ENCODE data around the gene ATG12. TPM values are rescaled to one million over a fixed set of nuclear protein-coding genes. Genes with fewer than 3 reads are reported as not detected.

The ATG12 gene
- polyA plus RNA-seq, 1 donor (not counting 4 experiments of a cell fraction or from before 2014, with no cell fraction given): 90.7 TPM

GRCh38 chr5:115847290-115847689 lies 5.9 kb upstream of the ATG12 start:
- DNase-seq (ENCODE audit: low read depth, low spot score) (peak; percentile 57), FAIRE-seq (peak; percentile 58)
- Histone ChIP-seq H4K20me1 (ENCODE audit: control insufficient read depth, extremely low read depth, insufficient read depth, low read length) (no peaks in the 10 kb centered on the region), H2AFZ (ENCODE audit: control insufficient read depth, low read length) (no peak overlapping the region), H3K36me3 (ENCODE audit: control insufficient read depth in 2 of 2, extremely low read depth in 1 of 2, insufficient read depth in 2 of 2, low read length in 2 of 2) (no peaks in the 10 kb centered on the region), H3K9ac (ENCODE audit: control insufficient read depth, extremely low read depth, insufficient read depth, low read length) (no peak overlapping the region), H3K79me2 (ENCODE audit: control insufficient read depth, insufficient read depth, low read length) (peaks cover 93% of the 10 kb centered on the region), H3K27me3 (ENCODE audit: control insufficient read depth, extremely low read depth, insufficient read depth, low read length) (no peaks in the 10 kb centered on the region), H3K4me2 (ENCODE audit: control insufficient read depth, extremely low read depth, insufficient read depth, low read depth, low read length) (peak overlapping the region; percentile 37), H3K27ac (ENCODE audit: control insufficient read depth, insufficient read depth, low read length) (peak overlapping the region; percentile 40), H3K9me1 (ENCODE audit: control insufficient read depth, extremely low read depth, insufficient read depth, low read length) (no peaks in the 10 kb centered on the region), H3K4me1 (ENCODE audit: control insufficient read depth, extremely low read depth, insufficient read depth, low read length) (peaks cover 36% of the 10 kb centered on the region), H3K4me3 (ENCODE audit: control insufficient read depth in 2 of 3, extremely low read depth in 1 of 3, insufficient read depth in 2 of 3, low read depth in 1 of 3, low read length in 3 of 3) (no peak overlapping the region), H3K9me3 (ENCODE audit: control insufficient read depth, low read depth, low read length) (no peaks in the 10 kb centered on the region)
- dilution Hi-C loops (cut with MboI; ENCODE audit: extremely low pct_ligation_motif_present, low sequenced_read_pairs): no loop called here
- TF ChIP-seq CTCF (optimal IDR thresholded peaks at IDR 0.05 in 1 of 3, IDR thresholded peaks at IDR 0.05 in 1 of 3, conservative IDR thresholded peaks at IDR 0.05 in 1 of 3; ENCODE audit: extremely low read depth in 1 of 3, insufficient read depth in 2 of 3, low read length in 3 of 3) (no peak), EZH2 (IDR thresholded peaks at IDR 0.05; ENCODE audit: low read length) (no peak)

- TF ChIP-seq EZH2 (IDR thresholded peaks at IDR 0.05; ENCODE audit: low read length): no peak
- TF ChIP-seq CTCF (optimal IDR thresholded peaks at IDR 0.05 in 1 of 3, IDR thresholded peaks at IDR 0.05 in 1 of 3, conservative IDR thresholded peaks at IDR 0.05 in 1 of 3; ENCODE audit: extremely low read depth in 1 of 3, insufficient read depth in 2 of 3, low read length in 3 of 3): no peak
- Histone ChIP-seq H3K9me3 (ENCODE audit: control insufficient read depth, low read depth, low read length) (no peaks in the 10 kb centered on the region), H3K27me3 (ENCODE audit: control insufficient read depth, extremely low read depth, insufficient read depth, low read length) (no peaks in the 10 kb centered on the region), H3K4me3 (ENCODE audit: control insufficient read depth in 2 of 3, extremely low read depth in 1 of 3, insufficient read depth in 2 of 3, low read depth in 1 of 3, low read length in 3 of 3) (peak overlapping the region in 2 of 3 experiments; percentile 7 to 77), H3K4me1 (ENCODE audit: control insufficient read depth, extremely low read depth, insufficient read depth, low read length) (peaks cover 36% of the 10 kb centered on the region), H4K20me1 (ENCODE audit: control insufficient read depth, extremely low read depth, insufficient read depth, low read length) (no peaks in the 10 kb centered on the region), H3K36me3 (ENCODE audit: control insufficient read depth in 2 of 2, extremely low read depth in 1 of 2, insufficient read depth in 2 of 2, low read length in 2 of 2) (no peaks in the 10 kb centered on the region), H3K27ac (ENCODE audit: control insufficient read depth, insufficient read depth, low read length) (no peak overlapping the region), H3K79me2 (ENCODE audit: control insufficient read depth, insufficient read depth, low read length) (peaks cover 88% of the 10 kb centered on the region), H2AFZ (ENCODE audit: control insufficient read depth, low read length) (no peak overlapping the region), H3K4me2 (ENCODE audit: control insufficient read depth, extremely low read depth, insufficient read depth, low read depth, low read length) (peak overlapping the region; percentile 93), H3K9me1 (ENCODE audit: control insufficient read depth, extremely low read depth, insufficient read depth, low read length) (no peaks in the 10 kb centered on the region), H3K9ac (ENCODE audit: control insufficient read depth, extremely low read depth, insufficient read depth, low read length) (no peak overlapping the region)
- dilution Hi-C loops (cut with MboI; ENCODE audit: extremely low pct_ligation_motif_present, low sequenced_read_pairs): no loop called here
- FAIRE-seq (no peak), DNase-seq (ENCODE audit: low read depth, low spot score) (no peak)
These were observed 3.0 kb upstream of the ATG12 start for GRCh38 chr5:115844321-115844817.

Data from keratinocyte (primary cell).